Neuronal stem cell (in vitro differentiated cells): ENCODE results near the gene WNT16.

Experiments
- DNase-seq: peaks from one replicate; pipeline ENCODE4 v3.0.0-alpha.2; 2013; ENCODE audit warnings: low spot score
- H2AFZ ChIP-seq: one replicate; pipeline ENCODE4 v1.6.1; 2013; ENCODE audit warnings: mild to moderate bottlenecking, low read length, inconsistent platforms
- H2AK5ac ChIP-seq: 2 replicates; pipeline ENCODE4 v1.6.1; 2013; ENCODE audit warnings: low read depth, mild to moderate bottlenecking, inconsistent platforms, low read length, moderate library complexity, mixed read lengths
- H2BK120ac ChIP-seq: 2 replicates; pipeline ENCODE4 v1.6.1; 2013; ENCODE audit warnings: low read depth, mild to moderate bottlenecking, inconsistent platforms, low read length, moderate library complexity, mixed read lengths
- H2BK12ac ChIP-seq: one replicate; pipeline ENCODE4 v1.6.1; 2013; ENCODE audit warnings: low read length, inconsistent platforms
- H2BK15ac ChIP-seq: 2 replicates; pipeline ENCODE4 v1.6.1; 2013; ENCODE audit warnings: mild to moderate bottlenecking, low read length, inconsistent platforms, mixed read lengths
- H2BK5ac ChIP-seq: one replicate; pipeline ENCODE4 v1.6.1; 2013; ENCODE audit warnings: inconsistent platforms, mild to moderate bottlenecking, low read length, moderate library complexity
- H3K14ac ChIP-seq: one replicate; pipeline ENCODE4 v1.6.1; 2013; ENCODE audit warnings: low read length, inconsistent platforms
- H3K18ac ChIP-seq: 2 replicates; pipeline ENCODE4 v1.6.1; 2013; ENCODE audit warnings: low read length, inconsistent platforms
- H3K23ac ChIP-seq: 2 replicates; pipeline ENCODE4 v1.6.1; 2013; ENCODE audit warnings: low read depth, mild to moderate bottlenecking, mixed read lengths, low read length, inconsistent platforms; ENCODE audit not compliant: poor library complexity
- H3K27ac ChIP-seq: replicated peaks from 3 replicates; pipeline ENCODE4 v1.5.1; 2013; ENCODE audit warnings: low read length, inconsistent platforms
- H3K27me3 ChIP-seq, 3 experiments: 2 replicates each; pipeline ENCODE4 v1.6.1; 2013; ENCODE audit warnings: low read length in 3 of 3, mild to moderate bottlenecking in 2 of 3, inconsistent platforms in 1 of 3, low read depth in 1 of 3, mixed read lengths in 1 of 3, moderate library complexity in 1 of 3; ENCODE audit not compliant: control insufficient read depth in 3 of 3, insufficient read depth in 3 of 3
- H3K36me3 ChIP-seq, 2 donors: replicated peaks in 1 of 2; 2 replicates each; pipeline ENCODE4 v1.6.1; 2013; ENCODE audit warnings: low read length in 2 of 2; ENCODE audit not compliant: control insufficient read depth in 2 of 2, insufficient read depth in 2 of 2
- H3K4ac ChIP-seq: 2 replicates; pipeline ENCODE4 v1.6.1; 2013; ENCODE audit warnings: inconsistent platforms, mild to moderate bottlenecking, low read length, moderate library complexity
- H3K4me1 ChIP-seq, 2 donors: 1 replicate in 1 of 2; 2 replicates in 1 of 2; pipeline ENCODE4 v1.6.1; 2013; ENCODE audit warnings: low read length in 2 of 2, low read depth in 1 of 2; ENCODE audit not compliant: control insufficient read depth in 2 of 2, insufficient read depth in 1 of 2
- H3K4me2 ChIP-seq: one replicate; pipeline ENCODE4 v1.6.1; 2013; ENCODE audit warnings: mild to moderate bottlenecking, low read length, inconsistent platforms; ENCODE audit not compliant: insufficient read depth, poor library complexity, severe bottlenecking
- H3K4me3 ChIP-seq, 2 donors: 2 replicates each; pipeline ENCODE4 v1.5.1; 2013; ENCODE audit warnings: low read length in 2 of 2, mild to moderate bottlenecking in 2 of 2, inconsistent platforms in 1 of 2, moderate library complexity in 1 of 2
- H3K79me1 ChIP-seq: one replicate; pipeline ENCODE4 v1.6.1; 2013; ENCODE audit warnings: low read depth, mild to moderate bottlenecking, inconsistent platforms, low read length, moderate library complexity
- H3K9ac ChIP-seq: one replicate; pipeline ENCODE4 v1.6.1; 2013; ENCODE audit warnings: mild to moderate bottlenecking, low read depth, low read length, inconsistent platforms; ENCODE audit not compliant: poor library complexity
- H3K9me3 ChIP-seq, 2 donors: replicated peaks in 1 of 2; 2 replicates each; pipeline versions ENCODE3 to v1.6.1; 2013; ENCODE audit warnings: low read length in 2 of 2, mild to moderate bottlenecking in 2 of 2, inconsistent platforms in 1 of 2, low read depth in 1 of 2, mixed read lengths in 1 of 2, moderate library complexity in 1 of 2; ENCODE audit not compliant: control insufficient read depth in 2 of 2, insufficient read depth in 1 of 2
- H4K8ac ChIP-seq: one replicate; pipeline ENCODE4 v1.6.1; 2013; ENCODE audit warnings: low read depth, mild to moderate bottlenecking, inconsistent platforms, low read length, moderate library complexity
- H4K91ac ChIP-seq: one replicate; pipeline ENCODE4 v1.6.1; 2013; ENCODE audit warnings: low read length, low read depth, mild to moderate bottlenecking, inconsistent platforms; ENCODE audit not compliant: poor library complexity
- WGBS, 2 donors: extraction: QIAGEN DNeasy Blood & Tissue Kit; methylation state at CpG; one replicate each; pipeline ENCODE4 v1.1.7; 2013; ENCODE audit warnings: missing lambda C conversion rate in 2 of 2, mixed read lengths in 1 of 2; ENCODE audit not compliant: insufficient read length in 2 of 2, insufficient replicate concordance in 1 of 2; ENCODE audit errors: extremely low coverage in 2 of 2; 5-methylcytosine and 5-hydroxymethylcytosine counted together

The WNT16 gene

DNA sequence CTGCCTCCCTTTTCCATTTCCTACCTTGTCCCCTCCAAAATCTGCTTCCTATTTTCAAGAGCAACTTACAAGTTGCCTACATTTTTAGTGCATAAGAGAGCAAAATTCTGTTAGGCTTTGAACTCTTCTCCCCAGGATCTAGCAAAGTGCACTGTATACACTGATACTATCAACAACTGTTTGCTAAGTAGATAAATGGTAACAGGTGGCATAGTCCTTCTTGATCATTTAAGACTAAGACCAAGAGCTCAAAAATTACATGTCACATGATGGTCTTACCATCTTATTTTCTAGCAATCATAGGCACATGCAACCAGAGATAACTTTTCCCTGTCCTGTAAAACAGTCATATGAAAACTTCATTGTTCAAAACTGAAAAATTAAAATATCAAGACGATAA is 51.1 kb downstream of the WNT16 start:
- no peak overlapping the region for H2BK12ac ChIP-seq
- no peak overlapping the region for H2AFZ ChIP-seq
- no peak overlapping the region for H4K8ac ChIP-seq
- no peak overlapping the region for H3K4ac ChIP-seq
- no peak overlapping the region for H2BK120ac ChIP-seq
- H3K23ac ChIP-seq = no peak overlapping the region
- H3K9me3 ChIP-seq = no peaks in the 10 kb centered on the region
- H2AK5ac ChIP-seq = no peak overlapping the region
- H2BK5ac ChIP-seq = no peak overlapping the region
- no peak overlapping the region for H2BK15ac ChIP-seq
- no peaks in the 10 kb centered on the region for H3K4me1 ChIP-seq
- no peak overlapping the region for H4K91ac ChIP-seq
- no peak overlapping the region for H3K9ac ChIP-seq
- no peak overlapping the region for H3K4me2 ChIP-seq
- no peak for DNase-seq
- H3K14ac ChIP-seq = no peak overlapping the region
- peaks cover 5 to 68% of the 10 kb centered on the region in 2 donors for H3K36me3 ChIP-seq
- no peaks in the 10 kb centered on the region for H3K27me3 ChIP-seq
- H3K18ac ChIP-seq = no peak overlapping the region
- no peak overlapping the region for H3K4me3 ChIP-seq
- H3K79me1 ChIP-seq = no peaks in the 10 kb centered on the region
- WGBS, 2 donors = no CpG with 5 or more reads among the region's 1 CpG
- H3K27ac ChIP-seq = no peak overlapping the region

DNA sequence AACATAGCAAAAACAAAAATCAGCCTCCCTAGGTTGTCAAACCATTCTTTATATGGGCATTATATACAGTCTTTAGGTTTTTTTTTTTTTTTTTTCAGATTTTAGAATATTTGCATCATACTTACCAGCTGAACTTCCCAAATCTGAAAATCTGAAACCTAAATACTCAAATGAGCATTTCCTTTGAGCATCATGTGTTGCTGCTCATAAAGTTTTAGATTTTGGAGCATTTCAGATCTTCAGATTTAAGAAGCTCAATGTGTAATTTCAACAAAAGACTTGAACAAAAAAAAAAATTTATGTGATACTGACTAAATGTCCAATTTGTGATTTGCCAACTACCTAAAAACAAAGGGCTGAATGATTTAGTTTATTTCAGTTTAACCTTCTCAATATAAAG is 53.7 kb downstream of the WNT16 start:
- H3K4me1 ChIP-seq = peaks cover 0 to 3% of the 10 kb centered on the region in 2 donors

DNA sequence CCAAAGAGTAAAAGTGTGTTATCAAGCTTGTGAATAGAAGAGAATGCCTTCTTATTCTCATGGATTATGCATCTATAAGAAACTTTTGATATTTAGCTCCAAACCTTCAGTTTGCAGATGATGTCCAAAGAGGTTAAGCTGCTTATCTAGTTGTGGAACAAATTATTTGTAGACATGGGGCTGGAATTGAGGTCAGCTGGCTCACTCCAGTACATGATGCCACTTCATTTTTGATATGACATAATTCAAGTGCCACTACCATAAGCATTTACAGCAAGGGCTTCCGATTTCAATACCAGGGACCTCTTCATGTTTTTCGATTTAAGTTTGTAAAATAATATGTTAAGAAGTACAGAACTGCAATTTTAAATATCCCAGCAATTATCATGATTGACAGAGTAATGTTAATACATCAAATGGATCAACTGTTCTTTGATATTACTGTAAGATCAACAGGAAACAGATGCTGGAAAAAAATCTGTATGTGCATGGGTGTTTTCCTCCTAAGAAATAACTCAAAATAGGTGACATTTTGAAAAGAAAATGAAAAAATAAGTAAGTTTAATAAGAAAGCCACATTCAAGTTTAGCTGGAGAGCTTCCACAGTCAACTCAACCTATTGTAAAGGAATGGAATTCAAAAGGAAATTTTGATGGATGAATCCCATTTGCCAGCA is 54.6 kb downstream of the WNT16 start:
- no peak overlapping the region for H3K4me3 ChIP-seq
- no peak overlapping the region for H3K9ac ChIP-seq
- no peak overlapping the region for H3K4me2 ChIP-seq
- H2BK15ac ChIP-seq = no peak overlapping the region
- H4K8ac ChIP-seq = no peak overlapping the region
- H3K18ac ChIP-seq = no peak overlapping the region
- no peak overlapping the region for H2AK5ac ChIP-seq
- no peak overlapping the region for H2BK12ac ChIP-seq
- no peak overlapping the region for H3K14ac ChIP-seq
- H3K23ac ChIP-seq = no peak overlapping the region
- no peak overlapping the region for H2BK120ac ChIP-seq
- peaks cover 0 to 3% of the 10 kb centered on the region in 2 donors for H3K4me1 ChIP-seq
- no peak overlapping the region for H4K91ac ChIP-seq
- no peaks in the 10 kb centered on the region for H3K9me3 ChIP-seq
- H3K36me3 ChIP-seq = peaks cover 0 to 34% of the 10 kb centered on the region in 2 donors
- H2AFZ ChIP-seq = no peak overlapping the region
- H3K4ac ChIP-seq = no peak overlapping the region
- H3K27me3 ChIP-seq = no peaks in the 10 kb centered on the region
- H3K27ac ChIP-seq = no peak overlapping the region
- whole genome bisulfite sequencing, 2 donors = no CpG with 5 or more reads among the region's 2 CpGs
- H3K79me1 ChIP-seq = no peaks in the 10 kb centered on the region
- no peak overlapping the region for H2BK5ac ChIP-seq
- DNase-seq = no peak

More for the DNA sequence above, 53.7 kb downstream of the WNT16 start:
- H3K79me1 ChIP-seq = no peaks in the 10 kb centered on the region
- no peak overlapping the region for H3K4me3 ChIP-seq
- no peak overlapping the region for H3K9ac ChIP-seq
- H4K91ac ChIP-seq = no peak overlapping the region
- no peak overlapping the region for H3K23ac ChIP-seq
- H3K18ac ChIP-seq = no peak overlapping the region
- H2AFZ ChIP-seq = no peak overlapping the region
- H4K8ac ChIP-seq = no peak overlapping the region
- no peak overlapping the region for H2BK120ac ChIP-seq
- no peak overlapping the region for H2BK12ac ChIP-seq
- H2AK5ac ChIP-seq = no peak overlapping the region
- no peaks in the 10 kb centered on the region for H3K27me3 ChIP-seq
- no peak overlapping the region for H3K4me2 ChIP-seq
- no peak overlapping the region for H2BK5ac ChIP-seq
- no peak overlapping the region for H3K27ac ChIP-seq
- H3K9me3 ChIP-seq = no peaks in the 10 kb centered on the region
- DNase-seq = no peak
- H2BK15ac ChIP-seq = no peak overlapping the region
- H3K14ac ChIP-seq = no peak overlapping the region
- H3K4ac ChIP-seq = no peak overlapping the region
- H3K36me3 ChIP-seq = peaks cover 1 to 43% of the 10 kb centered on the region in 2 donors

DNA sequence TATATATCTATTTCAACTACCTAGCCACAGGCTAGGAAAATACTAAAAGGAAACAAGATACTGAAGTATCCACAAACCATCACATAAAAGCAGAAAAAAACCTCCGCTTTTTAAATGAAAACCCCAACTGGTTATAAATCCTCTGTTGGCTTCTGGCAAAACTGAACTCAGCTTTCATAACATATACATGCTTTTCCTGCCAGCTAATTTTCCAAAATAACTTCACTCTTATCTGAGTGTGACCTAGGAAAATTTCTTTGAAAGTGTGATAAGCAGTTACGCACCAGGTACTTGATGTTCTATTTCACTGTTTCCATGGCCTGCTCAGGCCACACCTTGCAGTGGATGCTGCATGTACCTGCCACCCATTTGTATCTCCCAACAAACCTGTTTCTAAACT is 55.5 kb downstream of the WNT16 start:
- Histone ChIP-seq H3K18ac (no peak overlapping the region), H3K9ac (no peak overlapping the region), H3K27ac (no peak overlapping the region), H3K4ac (no peak overlapping the region), H3K4me3 (no peak overlapping the region), H4K91ac (no peak overlapping the region), H3K36me3 (peaks cover 0 to 25% of the 10 kb centered on the region in 2 donors), H3K4me2 (no peak overlapping the region), H3K79me1 (no peaks in the 10 kb centered on the region), H3K27me3 (no peaks in the 10 kb centered on the region), H3K9me3 (no peaks in the 10 kb centered on the region), H3K23ac (no peak overlapping the region), H3K14ac (no peak overlapping the region), H2BK15ac (no peak overlapping the region), H4K8ac (no peak overlapping the region), H2BK12ac (no peak overlapping the region), H2AFZ (no peak overlapping the region), H2BK120ac (no peak overlapping the region), H3K4me1 (peaks cover 0 to 3% of the 10 kb centered on the region in 2 donors), H2BK5ac (no peak overlapping the region), H2AK5ac (no peak overlapping the region)
- DNase-seq = no peak
- WGBS, 2 donors = no CpG with 5 or more reads among the region's 2 CpGs
